Natural killer cell (primary cell): Measurements from ENCODE around the gene AKAP11. TPM values are rescaled to one million over a fixed set of nuclear protein-coding genes. Genes with fewer than 3 reads are reported as not detected.

Source experiments
- ATAC-seq, 3 donors: fragments of 150-1000 bp in 2 of 3; fragments of 200-7000 bp in 1 of 3; cut with Tn5 transposase; 1 replicate in 1 of 3; 2 replicates in 2 of 3; pipeline ENCODE4 v1.10.0; 2021; ENCODE audit warnings: mild to moderate bottlenecking in 2 of 3, moderate library complexity in 2 of 3
- DNase-seq, 2 donors: peaks; one replicate each; pipeline versions ENCODE4 v3.0.0 to v3.0.0-alpha.2; 2013 to 2021; ENCODE audit warnings: mixed read lengths in 1 of 2
- H3K27ac ChIP-seq: one replicate; pipeline ENCODE4 v1.5.1; 2013; ENCODE audit warnings: mild to moderate bottlenecking, low read length
- H3K27me3 ChIP-seq: one replicate; pipeline ENCODE4 v1.6.1; 2013; ENCODE audit warnings: low read length; ENCODE audit not compliant: control insufficient read depth, insufficient read depth
- H3K36me3 ChIP-seq: one replicate; pipeline ENCODE4 v1.6.1; 2013; ENCODE audit warnings: low read length; ENCODE audit not compliant: control insufficient read depth, insufficient read depth
- H3K4me1 ChIP-seq: one replicate; pipeline ENCODE4 v1.6.1; 2013; ENCODE audit warnings: low read length; ENCODE audit not compliant: control insufficient read depth, insufficient read depth
- H3K4me3 ChIP-seq: one replicate; pipeline ENCODE4 v1.5.1; 2013; ENCODE audit warnings: low read length
- H3K9me3 ChIP-seq: one replicate; pipeline ENCODE4 v1.6.1; 2013; ENCODE audit warnings: low read length; ENCODE audit not compliant: control insufficient read depth, insufficient read depth
- H3K27ac Mint-ChIP-seq, 2 donors: one replicate each; pipeline ENCODE4 v1.8.0; 2022; ENCODE audit warnings: mild to moderate bottlenecking in 2 of 2, mixed read lengths in 2 of 2, moderate library complexity in 1 of 2
- H3K27me3 Mint-ChIP-seq, 2 donors: one replicate each; pipeline ENCODE4 v1.8.0; 2022; ENCODE audit warnings: low read depth in 2 of 2, mixed read lengths in 2 of 2
- H3K36me3 Mint-ChIP-seq: one replicate; pipeline ENCODE4 v1.8.0; 2022; ENCODE audit warnings: mixed read lengths
- H3K4me1 Mint-ChIP-seq, 2 donors: one replicate each; pipeline ENCODE4 v1.8.0; 2022; ENCODE audit warnings: mixed read lengths in 2 of 2
- H3K4me3 Mint-ChIP-seq: one replicate; pipeline ENCODE4 v1.8.0; 2022; ENCODE audit warnings: mild to moderate bottlenecking, moderate library complexity, mixed read lengths
- H3K9me3 Mint-ChIP-seq, 2 donors: one replicate each; pipeline ENCODE4 v1.8.0; 2022; ENCODE audit warnings: mixed read lengths in 2 of 2
- CTCF ChIP-seq: fragments of 200-600 bp; IDR thresholded peaks from one replicate; pipeline ENCODE4 v1.8.0; 2022; ENCODE audit warnings: antibody characterized with exemption
- WGBS: methylation state at CpG from one replicate; pipeline ENCODE4 v1.1.7; 2013; ENCODE audit warnings: missing lambda C conversion rate; ENCODE audit not compliant: insufficient coverage; 5-methylcytosine and 5-hydroxymethylcytosine counted together
- intact Hi-C: fragments of 100-400 bp; cut with micrococcal nuclease; formaldehyde crosslinking; loops from one replicate; pipeline ENCODE4 v1.14.2; 2022
- total RNA-seq, 4 donors: library from RNA; stranded (reverse); fragments of 120-200 nt in 1 of 4; gene quantifications; one replicate each; pipeline versions ENCODE4 v1.2.3 to v1.2.4, GENCODE V29; 2013 to 2022

The AKAP11 gene
- total RNA-seq, 3 donors from 2014 or later (not counting 1 experiment from before 2014, with no cell fraction given) = 23.6 to 31.9 (median 26.8) TPM

- WGBS = 94% methylated on average over 1 of the region's 1 CpG
- no peak overlapping the region for H3K4me3 Mint-ChIP-seq
- intact Hi-C loops = no loop called here
- no peaks in the 10 kb centered on the region for H3K36me3 Mint-ChIP-seq
- H3K27ac Mint-ChIP-seq = no peak overlapping the region
- DNase-seq (no peak), ATAC-seq (no peak)
- no peaks in the 10 kb centered on the region for H3K27me3 Mint-ChIP-seq
- no peaks in the 10 kb centered on the region for H3K27me3 ChIP-seq
- H3K4me3 ChIP-seq = no peak overlapping the region
- no peaks in the 10 kb centered on the region for H3K36me3 ChIP-seq
- H3K9me3 Mint-ChIP-seq = no peaks in the 10 kb centered on the region
- H3K4me1 ChIP-seq = no peaks in the 10 kb centered on the region
- no peaks in the 10 kb centered on the region for H3K9me3 ChIP-seq
- H3K4me1 Mint-ChIP-seq = no peaks in the 10 kb centered on the region
- no peak for TF ChIP-seq CTCF
- no peak overlapping the region for H3K27ac ChIP-seq
These were observed 43.4 kb upstream of the AKAP11 start for GRCh38 chr13:42228527-42228926.

GRCh38 chr13:42229287-42229686 is 42.7 kb upstream of the AKAP11 start:
- no peaks in the 10 kb centered on the region for H3K36me3 Mint-ChIP-seq
- WGBS = 83% methylated on average over 2 of the region's 3 CpGs
- Histone ChIP-seq H3K9me3 (no peaks in the 10 kb centered on the region), H3K27me3 (no peaks in the 10 kb centered on the region), H3K27ac (no peak overlapping the region), H3K36me3 (no peaks in the 10 kb centered on the region), H3K4me1 (no peaks in the 10 kb centered on the region), H3K4me3 (no peak overlapping the region)
- intact Hi-C loops = no loop called here
- no peak overlapping the region for H3K27ac Mint-ChIP-seq
- no peak for TF ChIP-seq CTCF
- H3K4me1 Mint-ChIP-seq = no peaks in the 10 kb centered on the region
- H3K9me3 Mint-ChIP-seq = no peaks in the 10 kb centered on the region
- ATAC-seq (no peak), DNase-seq (no peak)
- H3K27me3 Mint-ChIP-seq = no peaks in the 10 kb centered on the region
- no peak overlapping the region for H3K4me3 Mint-ChIP-seq

GRCh38 chr13:42232671-42233070 is 39.3 kb upstream of the AKAP11 start:
- Histone ChIP-seq H3K4me1 (no peaks in the 10 kb centered on the region), H3K27me3 (no peaks in the 10 kb centered on the region), H3K27ac (no peak overlapping the region), H3K36me3 (no peaks in the 10 kb centered on the region), H3K9me3 (no peaks in the 10 kb centered on the region), H3K4me3 (no peak overlapping the region)
- Mint-ChIP-seq H3K27me3 (no peaks in the 10 kb centered on the region), H3K4me3 (no peak overlapping the region), H3K27ac (no peak overlapping the region), H3K4me1 (no peaks in the 10 kb centered on the region), H3K36me3 (no peaks in the 10 kb centered on the region), H3K9me3 (no peaks in the 10 kb centered on the region)
- DNase-seq (no peak), ATAC-seq (no peak)
- intact Hi-C loops = no loop called here
- no peak for TF ChIP-seq CTCF
- 99% methylated on average over 4 of the region's 4 CpGs for WGBS

- TF ChIP-seq CTCF = no peak
- WGBS = 100% methylated on average over 1 of the region's 1 CpG
- H3K9me3 Mint-ChIP-seq = no peaks in the 10 kb centered on the region
- H3K4me3 Mint-ChIP-seq = no peak overlapping the region
- no peak overlapping the region for H3K27ac Mint-ChIP-seq
- intact Hi-C loops = no loop called here
- H3K36me3 Mint-ChIP-seq = no peaks in the 10 kb centered on the region
- no peaks in the 10 kb centered on the region for H3K27me3 Mint-ChIP-seq
- no peak for ATAC-seq
- Histone ChIP-seq H3K27me3 (no peaks in the 10 kb centered on the region), H3K36me3 (no peaks in the 10 kb centered on the region), H3K4me1 (no peaks in the 10 kb centered on the region), H3K4me3 (no peak overlapping the region), H3K9me3 (no peaks in the 10 kb centered on the region), H3K27ac (no peak overlapping the region)
- H3K4me1 Mint-ChIP-seq = no peaks in the 10 kb centered on the region
- no peak for DNase-seq
These were observed 38.2 kb upstream of the AKAP11 start for GRCh38 chr13:42233726-42234125.
